DMS53 treated with DMSO at 0.1 percent for 48 hours (cell line): ENCODE data around the gene TMEM242.

Experiments used
- DNase-seq: peaks from one replicate; lab custom pipeline; 2025; ENCODE audit not compliant: unreplicated experiment; lab: John Stamatoyannopoulos, UW

The TMEM242 gene

GRCh38 chr6:157271911-157272310, 51.4 kb downstream of the TMEM242 start:
- DNase-seq = peak; percentile 6

- DNase-seq = peak; percentile 19
These were observed 51.9 kb downstream of the TMEM242 start for GRCh38 chr6:157271441-157271840.

GRCh38 chr6:157270916-157271315, 52.4 kb downstream of the TMEM242 start:
- DNase-seq = no peak

GRCh38 chr6:157270308-157270707, 53.0 kb downstream of the TMEM242 start:
- DNase-seq = no peak

GRCh38 chr6:157269261-157269794, 54.0 kb downstream of the TMEM242 start:
- DNase-seq = no peak

GRCh38 chr6:157268835-157269234, 54.5 kb downstream of the TMEM242 start:
- no peak for DNase-seq

- no peak for DNase-seq
These were observed 54.9 kb downstream of the TMEM242 start for GRCh38 chr6:157268396-157268795.

GRCh38 chr6:157267654-157268053, 55.7 kb downstream of the TMEM242 start:
- DNase-seq = no peak

- DNase-seq = no peak
These were observed 56.2 kb downstream of the TMEM242 start for GRCh38 chr6:157267109-157267611.

- no peak for DNase-seq
These were observed 56.8 kb downstream of the TMEM242 start for GRCh38 chr6:157266274-157267101.

GRCh38 chr6:157265635-157266034, 57.7 kb downstream of the TMEM242 start:
- peak; percentile 13 for DNase-seq

GRCh38 chr6:157265186-157265585, 58.1 kb downstream of the TMEM242 start:
- DNase-seq = no peak

- DNase-seq = peak; percentile 50
These were observed 58.6 kb downstream of the TMEM242 start for GRCh38 chr6:157264701-157265100.

GRCh38 chr6:157263881-157264397, 59.4 kb downstream of the TMEM242 start:
- DNase-seq = no peak

- no peak for DNase-seq
These were observed 60.2 kb downstream of the TMEM242 start for GRCh38 chr6:157263146-157263545.

- DNase-seq = no peak
These were observed 61.7 kb downstream of the TMEM242 start for GRCh38 chr6:157261606-157262005.

- no peak for DNase-seq
These were observed 62.4 kb downstream of the TMEM242 start for GRCh38 chr6:157260735-157261410.

GRCh38 chr6:157259443-157259842, 63.9 kb downstream of the TMEM242 start:
- DNase-seq = no peak

- no peak for DNase-seq
These were observed 64.4 kb downstream of the TMEM242 start for GRCh38 chr6:157258878-157259277.

GRCh38 chr6:157255079-157255478, 68.2 kb downstream of the TMEM242 start:
- no peak for DNase-seq

- no peak for DNase-seq
These were observed 68.8 kb downstream of the TMEM242 start for GRCh38 chr6:157254538-157254937.

GRCh38 chr6:157253699-157254098, 69.6 kb downstream of the TMEM242 start:
- DNase-seq = no peak
